GM21423 (cell line): ENCODE measurements around the gene RPL6.
"Not testable (repeated sequence)": the region's sequence is repeated elsewhere in the genome, so short reads cannot be mapped to it uniquely, and the experiment has no call there.

Experiments
- ATAC-seq: cut with Tn5 transposase; IDR thresholded peaks from one replicate; pipeline ENCODE4 v1.9.1; 2021; ENCODE audit warnings: mild to moderate bottlenecking, moderate library complexity; ENCODE audit not compliant: unreplicated experiment

RPL6 gene

DNA sequence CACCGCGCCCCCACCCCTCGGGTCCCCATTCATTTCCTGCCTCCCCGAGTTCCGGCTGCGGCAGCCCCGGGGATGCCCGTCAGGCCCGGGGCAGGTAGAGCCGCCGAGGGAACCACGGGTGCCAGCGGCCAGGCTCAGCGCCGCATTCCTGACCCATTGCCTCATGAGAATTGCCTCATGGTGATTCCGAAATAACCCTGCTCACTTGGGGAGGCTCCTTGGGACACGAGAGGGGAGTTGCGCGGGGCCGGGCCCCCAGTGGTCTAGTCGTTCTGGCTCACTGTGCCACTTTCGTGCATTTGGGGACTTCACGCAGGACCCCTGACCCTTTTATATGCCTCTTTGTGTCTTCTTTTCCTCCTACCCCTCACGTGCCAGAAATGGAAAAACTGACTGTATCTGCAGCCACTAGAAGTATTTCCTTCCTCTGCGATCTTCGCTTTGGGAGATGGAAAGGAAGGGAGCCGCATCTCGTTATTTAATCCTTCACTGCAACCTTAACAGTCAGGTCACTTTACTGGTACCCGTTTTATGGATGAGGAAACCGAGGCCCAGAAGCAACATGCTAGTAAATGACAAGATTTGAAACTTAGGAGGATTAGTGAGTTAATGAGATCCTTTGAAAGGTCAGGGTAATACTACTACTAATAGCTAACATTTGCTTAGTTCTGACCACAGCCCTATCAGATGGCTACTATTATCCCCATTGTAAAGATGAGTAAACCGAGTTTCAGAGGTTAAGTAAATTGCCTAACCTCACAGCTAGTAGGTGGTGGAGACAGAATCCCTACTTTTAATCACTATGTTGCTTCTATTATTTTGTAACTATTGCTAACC lies 10.1 kb upstream of the RPL6 start:
- ATAC-seq: no peak

DNA sequence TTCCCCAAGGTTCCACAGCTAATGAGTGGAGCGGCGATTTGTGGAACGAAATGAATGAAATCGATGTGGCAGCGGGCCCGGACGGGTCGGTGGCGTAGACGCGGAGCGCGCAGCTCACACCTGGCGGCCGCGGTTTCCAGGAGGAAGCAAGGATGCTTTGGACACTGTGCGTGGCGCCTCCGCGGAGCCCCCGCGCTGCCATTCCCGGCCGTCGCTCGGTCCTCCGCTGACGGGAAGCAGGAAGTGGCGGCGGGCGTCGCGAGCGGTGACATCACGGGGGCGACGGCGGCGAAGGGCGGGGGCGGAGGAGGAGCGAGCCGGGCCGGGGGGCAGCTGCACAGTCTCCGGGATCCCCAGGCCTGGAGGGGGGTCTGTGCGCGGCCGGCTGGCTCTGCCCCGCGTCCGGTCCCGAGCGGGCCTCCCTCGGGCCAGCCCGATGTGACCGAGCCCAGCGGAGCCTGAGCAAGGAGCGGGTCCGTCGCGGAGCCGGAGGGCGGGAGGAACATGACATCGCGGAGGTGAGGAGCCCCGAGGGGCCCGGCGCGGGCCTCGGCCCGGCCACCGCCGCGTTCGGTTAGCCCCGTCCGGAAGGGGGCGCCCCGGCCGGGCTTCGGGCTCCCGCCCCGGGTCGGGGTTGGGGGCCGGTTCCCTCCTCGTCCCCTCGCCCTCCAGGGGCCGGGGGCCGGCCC lies 9.3 kb upstream of the RPL6 start, which contains the start of gene PTPN11:
TSS of gene PTPN11 (plus strand) at position 340 of the 689 bp plus-strand sequence. CDS start at position 505, 165 bp downstream.
- ATAC-seq: peak; percentile 71

DNA sequence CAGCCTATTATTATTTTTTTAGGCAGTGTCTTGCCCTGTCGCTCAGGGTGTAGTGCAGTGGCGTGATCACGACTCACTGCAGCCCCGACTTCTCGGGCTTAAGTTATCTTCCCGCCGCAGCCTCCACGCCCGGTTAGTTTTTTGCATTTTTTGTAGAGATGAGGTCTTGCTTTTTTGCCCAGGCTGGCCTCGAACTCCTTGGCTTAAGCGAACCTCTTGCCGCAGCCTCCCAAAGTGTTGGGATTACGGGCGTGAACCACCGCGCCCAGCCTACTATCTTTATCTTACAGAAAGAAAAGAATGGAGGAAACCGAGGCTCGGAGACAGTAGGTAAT lies 8.8 kb upstream of the RPL6 start:
- ATAC-seq: no peak

- ATAC-seq: not testable (repeated sequence)
These were observed 6.1 kb upstream of the RPL6 start for GRCh38 chr12:112415457-112415856.

GRCh38 chr12:112413855-112414625 lies 4.6 kb upstream of the RPL6 start:
- ATAC-seq: no peak

DNA sequence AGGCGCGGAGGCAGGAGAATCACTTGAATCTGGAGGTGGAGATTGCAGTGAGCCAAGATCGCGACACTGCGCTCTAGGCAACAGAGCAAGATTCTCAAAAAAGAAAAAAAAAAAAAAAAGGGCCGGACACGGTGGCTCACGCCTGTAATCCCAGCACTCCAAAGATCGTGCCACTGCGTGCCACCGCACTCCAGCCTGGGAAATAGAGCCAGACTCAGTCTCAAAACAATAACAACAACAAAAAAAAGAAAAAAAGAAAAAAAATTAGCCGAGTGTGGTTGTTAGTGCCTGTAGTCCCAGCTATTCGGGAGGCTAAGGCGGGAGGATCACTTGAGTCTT lies 470 bp upstream of the RPL6 start:
- no peak for ATAC-seq

GRCh38 chr12:112408621-112409020 lies 784 bp downstream of the RPL6 start:
- no peak for ATAC-seq

GRCh38 chr12:112407683-112408082 lies 1.7 kb downstream of the RPL6 start:
- ATAC-seq: not testable (repeated sequence)

DNA sequence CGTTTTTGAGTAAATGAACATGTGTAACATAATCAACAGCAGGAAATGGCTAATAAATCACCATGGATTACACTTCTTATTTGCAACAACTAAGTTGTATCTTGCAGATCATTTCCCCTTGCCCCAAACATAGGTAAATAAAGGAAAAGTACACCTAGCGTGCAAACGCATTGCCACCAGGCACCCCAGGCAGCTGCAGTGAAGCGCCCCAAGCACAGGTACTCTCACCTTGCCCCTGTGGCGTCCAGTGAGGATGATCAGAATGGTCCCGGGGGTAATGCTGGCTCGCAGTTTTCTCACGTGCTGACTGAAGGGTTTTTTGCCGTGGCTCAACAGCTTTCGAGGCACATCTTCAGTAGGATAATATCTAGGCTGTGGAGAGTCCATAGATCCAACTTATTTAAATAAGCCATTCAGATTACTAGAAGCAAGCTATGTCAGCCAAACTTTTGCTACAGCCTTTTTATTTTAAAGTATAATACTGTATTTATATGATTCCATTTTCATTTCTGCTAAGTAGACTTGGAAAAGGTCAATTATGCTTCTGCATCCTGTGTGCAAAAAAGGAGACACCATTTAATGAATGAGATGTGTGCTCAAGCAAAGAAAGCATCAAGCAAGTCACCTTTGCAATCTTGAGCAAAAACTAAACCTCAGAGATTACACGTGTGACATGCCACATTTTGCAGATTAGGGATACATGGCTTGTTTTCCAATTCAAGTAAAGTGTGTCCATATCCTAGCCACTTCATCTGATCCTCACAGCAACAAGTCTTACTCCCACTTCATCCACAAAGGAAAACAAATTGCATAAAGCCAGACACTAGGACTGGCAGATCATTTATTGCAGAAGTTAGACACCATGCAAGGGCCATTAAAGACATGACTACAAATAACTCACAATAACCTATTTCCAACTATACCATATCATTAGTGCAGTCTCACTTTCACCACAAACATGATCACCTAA lies 2.6 kb downstream of the RPL6 start:
- no peak for ATAC-seq

DNA sequence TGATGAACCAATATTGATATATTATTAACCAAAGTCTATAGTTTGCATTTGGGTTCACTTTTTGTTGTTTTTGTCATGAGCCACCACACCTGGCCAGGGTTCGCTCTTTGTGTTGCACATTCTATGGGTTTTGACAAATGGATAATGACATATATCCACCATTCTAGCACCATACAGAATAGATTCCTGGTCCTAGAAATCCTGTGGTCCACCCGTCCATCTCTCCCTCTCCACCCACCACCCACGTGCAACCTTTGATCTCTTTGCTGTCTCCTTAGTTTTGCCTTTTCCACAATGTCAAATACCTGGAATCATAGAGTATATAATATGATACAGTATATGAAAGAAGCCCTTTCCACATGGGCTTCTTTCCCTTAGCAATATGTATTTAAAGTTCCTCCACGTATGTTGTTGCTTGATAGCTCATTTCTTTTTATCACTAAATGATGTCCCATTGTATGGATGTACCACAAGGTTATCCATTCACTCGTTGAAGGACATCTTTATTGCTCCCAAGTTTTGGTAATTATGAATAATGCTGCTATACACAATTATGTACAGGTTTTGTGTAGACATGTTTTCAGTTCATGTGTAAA lies 7.4 kb downstream of the RPL6 start:
- ATAC-seq: no peak

GRCh38 chr12:112401054-112401453 lies 8.4 kb downstream of the RPL6 start:
- ATAC-seq: no peak

GRCh38 chr12:112393328-112393727 lies 16.1 kb downstream of the RPL6 start:
- ATAC-seq: no peak

- not testable (repeated sequence) for ATAC-seq
These were observed 19.3 kb downstream of the RPL6 start for GRCh38 chr12:112389922-112390654.

DNA sequence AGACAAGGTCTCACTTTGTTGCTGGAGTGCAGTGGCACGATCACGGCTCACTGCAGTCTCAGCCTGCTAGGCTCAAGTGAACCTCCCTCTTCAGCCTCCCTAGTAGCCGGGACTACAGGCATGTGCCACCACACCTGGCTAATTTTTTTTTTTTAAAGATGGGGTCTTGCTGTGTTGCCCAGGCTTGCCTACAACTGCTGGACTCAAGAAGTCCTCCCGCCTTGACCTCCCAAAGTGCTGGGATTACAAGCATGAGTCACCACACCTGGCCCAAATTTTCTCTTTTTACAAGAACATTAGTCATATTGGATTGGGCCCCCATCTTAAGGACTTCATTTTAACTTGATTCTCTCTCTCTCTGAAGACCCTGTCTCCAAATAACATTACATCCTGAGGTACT lies 20.2 kb downstream of the RPL6 start:
- no peak for ATAC-seq

- ATAC-seq: no peak
These were observed 22.7 kb downstream of the RPL6 start for GRCh38 chr12:112386726-112387125.

- ATAC-seq: no peak
These were observed 26.5 kb downstream of the RPL6 start for GRCh38 chr12:112382866-112383265.

DNA sequence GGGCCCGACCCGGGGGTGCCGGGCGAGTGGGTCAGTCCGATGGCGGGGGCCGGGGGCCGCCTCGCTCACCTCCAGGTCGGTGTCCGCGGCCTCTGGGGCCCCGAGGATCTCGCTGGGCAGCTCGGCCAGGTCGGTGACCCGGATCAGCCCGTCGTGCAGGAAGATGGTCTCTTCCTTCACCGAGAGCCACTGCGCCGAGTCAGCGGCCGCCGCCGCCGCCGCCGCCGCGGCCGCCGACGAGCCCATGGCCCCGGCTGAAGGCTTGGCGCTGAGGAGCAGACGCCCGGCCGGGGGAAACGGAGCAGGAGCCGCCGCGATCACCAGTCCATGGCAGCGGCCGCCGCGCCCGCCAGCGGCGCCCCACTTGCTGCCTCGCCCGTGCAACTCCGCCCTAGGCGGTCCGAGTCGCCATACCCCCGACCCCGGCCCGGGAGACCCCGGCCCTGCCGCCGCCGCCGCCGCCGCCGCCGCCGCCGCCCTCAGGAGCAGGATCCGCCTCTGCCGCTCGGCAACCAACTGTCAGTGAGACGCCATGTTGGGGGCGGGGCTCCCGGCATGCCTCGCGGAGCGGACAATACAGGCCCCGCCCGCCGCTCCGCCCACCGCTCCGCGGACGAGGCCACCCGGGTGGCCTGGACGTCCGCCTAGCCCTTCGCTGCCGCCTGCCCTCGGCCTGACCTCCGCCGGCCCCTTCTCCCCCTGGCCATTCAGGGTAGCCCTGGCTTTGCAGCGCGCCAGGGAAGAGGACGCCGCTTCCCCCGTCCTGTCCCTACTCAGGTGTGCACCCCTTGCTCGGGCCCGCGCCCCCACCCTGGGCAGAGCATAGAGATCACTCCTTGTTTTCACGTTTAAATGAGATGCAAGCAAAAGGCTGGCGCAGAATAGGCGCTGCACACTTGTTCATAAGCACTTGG lies 27.3 kb downstream of the RPL6 start, which contains the start of gene HECTD4:
TSS of gene HECTD4 (minus strand) at position 549 of the 914 bp plus-strand sequence. CDS start at position 246, 303 bp downstream.
- ATAC-seq: peak; percentile 88

GRCh38 chr12:112381406-112381882 lies 28.0 kb downstream of the RPL6 start:
- ATAC-seq: peak; percentile 38
